GM12865 (cell line): Measurements from ENCODE around the gene CHST15.

Experiments used
- DNase-seq: peaks from one replicate; pipeline ENCODE4 v3.0.0; 2010; ENCODE audit warnings: low read depth
- H3K4me3 ChIP-seq: 2 replicates; pipeline ENCODE4 v1.5.1; 2011; ENCODE audit warnings: mild to moderate bottlenecking, low read depth, low read length, control low read depth
- CTCF ChIP-seq: IDR thresholded peaks from 2 replicates; pipeline ENCODE4 v1.5.1; 2011; ENCODE audit warnings: low read length, control low read depth, low read depth, inconsistent platforms; ENCODE audit not compliant: insufficient read depth; ENCODE audit errors: missing control alignments

CHST15 gene

GRCh38 chr10:124017729-124018128, 75.7 kb downstream of the CHST15 start:
- no peak for DNase-seq
- TF ChIP-seq CTCF = no peak
- H3K4me3 ChIP-seq = no peak overlapping the region

GRCh38 chr10:124016804-124017375, 76.5 kb downstream of the CHST15 start:
- no peak overlapping the region for H3K4me3 ChIP-seq
- DNase-seq = no peak
- TF ChIP-seq CTCF = no peak

GRCh38 chr10:124015991-124016390, 77.4 kb downstream of the CHST15 start:
- DNase-seq = no peak
- no peak overlapping the region for H3K4me3 ChIP-seq
- no peak for TF ChIP-seq CTCF

- DNase-seq = no peak
- no peak overlapping the region for H3K4me3 ChIP-seq
- no peak for TF ChIP-seq CTCF
These were observed 78.8 kb downstream of the CHST15 start for GRCh38 chr10:124014416-124015154.

GRCh38 chr10:124013916-124014315, 79.5 kb downstream of the CHST15 start:
- H3K4me3 ChIP-seq = no peak overlapping the region
- no peak for DNase-seq

GRCh38 chr10:124012991-124013390, 80.4 kb downstream of the CHST15 start:
- no peak for TF ChIP-seq CTCF
- no peak overlapping the region for H3K4me3 ChIP-seq
- DNase-seq = no peak

More at GRCh38 chr10:124013916-124014315, 79.5 kb downstream of the CHST15 start:
- no peak for TF ChIP-seq CTCF

GRCh38 chr10:124012583-124012982, 80.8 kb downstream of the CHST15 start:
- no peak overlapping the region for H3K4me3 ChIP-seq
- no peak for DNase-seq
- no peak for TF ChIP-seq CTCF
